HG03039 (cell line): ENCODE results near the gene GPAM.
A peak's percentile ranks its signal among the peaks of the same experiment; 100 is the strongest.
"Not testable (repeated sequence)": the region's sequence is repeated elsewhere in the genome, so short reads cannot be mapped to it uniquely, and the experiment has no call there.

Experiments used
- ATAC-seq: cut with Tn5 transposase; IDR thresholded peaks from one replicate; pipeline ENCODE4 v1.9.1; 2021; ENCODE audit warnings: mild to moderate bottlenecking, moderate library complexity; ENCODE audit not compliant: unreplicated experiment

Gene GPAM, protein sequence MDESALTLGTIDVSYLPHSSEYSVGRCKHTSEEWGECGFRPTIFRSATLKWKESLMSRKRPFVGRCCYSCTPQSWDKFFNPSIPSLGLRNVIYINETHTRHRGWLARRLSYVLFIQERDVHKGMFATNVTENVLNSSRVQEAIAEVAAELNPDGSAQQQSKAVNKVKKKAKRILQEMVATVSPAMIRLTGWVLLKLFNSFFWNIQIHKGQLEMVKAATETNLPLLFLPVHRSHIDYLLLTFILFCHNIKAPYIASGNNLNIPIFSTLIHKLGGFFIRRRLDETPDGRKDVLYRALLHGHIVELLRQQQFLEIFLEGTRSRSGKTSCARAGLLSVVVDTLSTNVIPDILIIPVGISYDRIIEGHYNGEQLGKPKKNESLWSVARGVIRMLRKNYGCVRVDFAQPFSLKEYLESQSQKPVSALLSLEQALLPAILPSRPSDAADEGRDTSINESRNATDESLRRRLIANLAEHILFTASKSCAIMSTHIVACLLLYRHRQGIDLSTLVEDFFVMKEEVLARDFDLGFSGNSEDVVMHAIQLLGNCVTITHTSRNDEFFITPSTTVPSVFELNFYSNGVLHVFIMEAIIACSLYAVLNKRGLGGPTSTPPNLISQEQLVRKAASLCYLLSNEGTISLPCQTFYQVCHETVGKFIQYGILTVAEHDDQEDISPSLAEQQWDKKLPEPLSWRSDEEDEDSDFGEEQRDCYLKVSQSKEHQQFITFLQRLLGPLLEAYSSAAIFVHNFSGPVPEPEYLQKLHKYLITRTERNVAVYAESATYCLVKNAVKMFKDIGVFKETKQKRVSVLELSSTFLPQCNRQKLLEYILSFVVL

GRCh38 chr10:112183329-112184051 lies at the start of gene GPAM:
Gene GPAM, minus strand, starts transcription at chr10:112183765. Its CDS starts 1,981 bp downstream, at chr10:112181784.
- peak; percentile 93 for ATAC-seq

GRCh38 chr10:112232670-112233069 lies 49.1 kb upstream of the GPAM start:
- no peak for ATAC-seq

GRCh38 chr10:112231602-112232400 lies 48.2 kb upstream of the GPAM start:
- no peak for ATAC-seq

DNA sequence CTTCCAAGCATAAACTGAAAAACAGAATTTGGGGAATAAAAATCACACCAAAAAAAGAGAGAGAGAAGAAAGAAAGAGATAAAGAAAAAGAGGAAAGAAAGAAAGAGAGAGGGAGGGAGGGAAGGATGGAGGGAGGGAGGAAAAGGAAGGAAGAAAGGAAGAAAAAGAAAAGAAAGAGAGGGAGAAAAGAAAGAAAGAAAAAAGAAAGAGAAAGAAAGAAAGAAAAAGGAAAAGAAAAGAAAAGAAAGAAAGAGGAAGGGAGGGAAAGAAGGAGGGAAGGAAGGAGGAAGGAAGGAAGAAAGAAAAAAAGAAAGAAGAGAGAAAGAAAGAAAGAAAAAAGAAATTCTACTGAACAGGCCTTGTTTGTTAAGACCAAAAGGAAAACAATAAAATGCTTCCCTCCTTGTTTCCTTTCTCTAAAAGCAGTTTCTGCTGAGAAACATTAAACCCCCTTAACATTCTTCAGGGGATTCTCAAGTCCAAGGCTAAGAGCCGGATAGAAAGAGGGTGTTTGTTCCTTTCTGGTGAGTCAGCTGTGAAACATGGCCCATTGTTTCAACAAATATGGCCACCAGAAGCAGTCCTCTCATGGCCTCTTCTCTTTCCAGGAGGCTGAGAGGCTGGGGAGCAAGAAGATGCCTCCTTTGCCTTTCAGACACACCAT lies 46.9 kb upstream of the GPAM start:
- no peak for ATAC-seq

DNA sequence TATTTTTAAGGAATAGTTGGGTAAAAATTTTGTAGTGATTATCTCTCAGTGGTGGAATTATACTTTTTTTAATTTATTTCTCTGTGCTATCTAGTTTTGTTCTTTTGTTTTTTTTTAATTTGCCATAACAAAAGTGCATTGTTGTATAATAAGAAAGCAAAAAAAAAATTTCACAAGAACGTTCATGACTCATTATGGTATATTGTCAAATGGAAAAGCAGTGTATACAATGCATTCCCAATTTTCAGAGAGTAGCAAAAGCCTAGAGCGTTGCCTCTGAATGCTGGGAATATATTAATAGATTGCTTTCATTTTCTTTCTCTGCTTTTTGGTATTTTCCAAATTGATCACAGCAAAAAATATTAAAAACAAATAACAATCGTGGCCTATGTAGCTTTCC lies 46.3 kb upstream of the GPAM start:
- ATAC-seq, result no peak

DNA sequence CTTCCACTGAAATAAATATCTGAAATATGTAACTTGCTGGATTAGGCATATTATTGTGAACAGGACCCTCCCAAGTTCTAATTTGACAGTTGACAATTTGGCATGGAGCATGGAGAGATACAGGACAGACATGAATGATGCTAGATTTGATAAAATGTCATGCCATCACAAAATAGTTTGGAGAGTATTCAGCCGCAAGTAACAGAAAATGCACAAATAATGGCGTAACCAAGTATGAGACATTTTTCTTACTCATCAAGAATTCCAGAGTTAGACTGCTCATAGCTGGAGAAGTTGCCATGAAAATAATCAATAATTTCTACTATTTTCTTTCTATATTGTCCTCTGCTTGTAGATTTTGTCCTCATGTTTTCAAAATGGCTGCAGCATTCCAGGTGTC lies 45.5 kb upstream of the GPAM start:
- ATAC-seq, result no peak

GRCh38 chr10:112228366-112229088 lies 45.0 kb upstream of the GPAM start:
- ATAC-seq, result not testable (repeated sequence)

DNA sequence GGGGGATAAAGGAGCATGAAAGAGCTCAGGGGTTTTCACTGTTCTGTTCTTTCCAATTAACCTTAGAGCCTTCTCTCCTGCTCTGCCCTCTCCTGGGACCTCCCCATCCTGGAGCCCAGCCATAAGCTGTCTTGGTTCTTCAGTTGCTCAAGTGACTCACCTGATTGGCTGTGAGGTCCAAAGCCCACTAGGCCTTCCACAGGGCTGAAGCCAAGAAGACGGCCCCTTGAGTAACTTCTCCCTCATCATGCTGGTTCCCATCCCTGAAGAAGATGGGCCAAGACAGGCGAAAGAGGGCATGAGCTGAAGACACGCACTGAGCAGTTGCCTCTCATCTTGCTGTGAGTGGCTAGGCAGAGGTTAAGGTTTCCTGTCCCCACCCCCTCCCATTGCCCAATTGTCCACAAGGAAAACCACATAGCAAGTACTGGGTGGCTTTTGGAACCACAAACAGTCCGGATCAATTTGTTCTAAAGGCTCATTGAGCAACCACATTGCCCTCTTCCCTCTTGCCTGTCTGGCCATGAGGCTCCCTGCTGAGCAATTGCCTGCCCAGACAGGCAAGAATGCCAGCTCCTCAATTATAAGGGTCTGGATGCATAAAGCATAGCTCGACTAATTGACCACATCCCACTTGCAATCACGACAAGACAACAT lies 43.9 kb upstream of the GPAM start:
- no peak for ATAC-seq

- ATAC-seq, result no peak
These were observed 43.1 kb upstream of the GPAM start for GRCh38 chr10:112226439-112227248.

DNA sequence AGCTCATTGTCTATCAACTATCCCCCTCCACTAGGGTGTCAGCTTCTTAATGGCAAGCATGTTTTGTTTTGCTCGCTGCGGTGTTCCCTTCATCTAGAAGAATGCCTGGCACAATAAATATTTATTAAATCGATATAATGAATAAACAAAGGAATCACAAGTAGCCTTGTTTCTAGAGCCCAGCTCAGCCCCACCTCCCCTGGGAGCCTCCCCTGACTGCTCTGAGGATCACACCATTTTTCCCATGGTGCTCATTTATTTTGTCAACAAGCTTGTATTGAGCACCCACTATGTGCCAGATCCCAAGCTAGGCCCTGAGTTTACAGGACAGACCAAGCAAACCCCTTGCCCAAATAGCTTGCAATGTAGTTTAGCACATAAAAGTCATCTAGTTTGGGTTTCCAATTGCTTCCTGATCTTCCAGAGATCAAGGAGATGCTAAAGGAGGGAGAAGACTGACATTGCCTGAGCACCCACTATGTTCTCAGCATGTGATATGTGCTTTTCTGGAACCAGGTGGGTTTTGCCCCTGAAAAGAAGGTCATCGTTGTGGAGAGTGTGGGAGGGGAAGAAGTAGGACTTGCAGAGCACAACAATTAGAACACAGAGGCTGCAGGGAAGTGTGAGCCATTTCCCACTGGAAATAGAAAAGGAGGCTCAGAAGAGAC lies 42.3 kb upstream of the GPAM start:
- no peak for ATAC-seq

- no peak for ATAC-seq
These were observed 41.5 kb upstream of the GPAM start for GRCh38 chr10:112224933-112225529.

- no peak for ATAC-seq
These were observed 40.2 kb upstream of the GPAM start for GRCh38 chr10:112223725-112224124.

- no peak for ATAC-seq
These were observed 39.2 kb upstream of the GPAM start for GRCh38 chr10:112222799-112223198.

DNA sequence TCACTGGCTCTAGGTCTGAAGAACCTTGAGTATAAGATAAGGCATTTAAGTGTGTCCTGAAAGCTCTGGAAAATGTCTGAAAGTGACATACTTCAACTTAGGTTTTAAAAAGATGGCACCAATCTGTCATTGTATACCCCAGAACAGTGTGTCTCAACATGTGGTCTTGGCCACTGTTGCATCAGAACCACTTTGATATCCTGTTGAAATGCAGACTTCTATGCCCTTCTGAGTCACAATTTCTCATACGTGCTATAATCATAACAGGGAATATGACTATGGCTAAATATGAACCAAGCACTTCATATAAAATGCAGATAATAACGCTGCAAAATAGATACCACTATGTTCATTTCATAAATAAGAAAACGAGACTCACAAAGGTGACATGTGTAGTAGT lies 38.0 kb upstream of the GPAM start:
- ATAC-seq, result no peak

- ATAC-seq, result no peak
These were observed 35.4 kb upstream of the GPAM start for GRCh38 chr10:112218960-112219359.

DNA sequence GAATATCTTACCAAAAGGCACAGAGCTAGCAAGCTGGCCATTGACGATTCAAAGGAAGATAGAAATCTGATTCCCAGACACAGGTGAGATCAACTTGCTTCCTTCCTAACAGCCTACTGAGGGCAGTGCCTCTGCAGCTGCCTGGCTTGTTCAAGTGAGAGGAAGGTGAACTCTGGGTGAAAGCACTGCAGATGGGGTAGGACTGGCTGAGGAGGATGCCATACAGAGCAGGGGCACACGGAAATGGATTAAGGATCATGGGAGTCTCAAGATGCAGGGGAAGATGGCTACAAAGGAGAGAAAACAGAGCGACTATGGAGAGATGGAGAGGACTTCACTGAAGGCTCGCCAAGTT lies 34.4 kb upstream of the GPAM start:
- ATAC-seq, result no peak

GRCh38 chr10:112217386-112218035 lies 33.9 kb upstream of the GPAM start:
- ATAC-seq, result no peak
